ENCODE data around the gene TNFRSF6B.

GRCh38 chr20:63686094-63686491, 10.4 kb upstream of the TNFRSF6B start:
- TF ChIP-seq CTCF (IDR thresholded peaks at IDR 0.05; ENCODE audit: borderline replicate concordance, extremely low read depth, low read length, poor library complexity, severe bottlenecking): no peak
- TF ChIP-seq EZH2 (IDR thresholded peaks at IDR 0.05; ENCODE audit: borderline replicate concordance, low read depth, low read length, severe bottlenecking): no peak
